Thyroid gland (tissue), 4 donors: ENCODE results near the gene SAMHD1.
"Not testable (repeated sequence)": the region's sequence is repeated elsewhere in the genome, so short reads cannot be mapped to it uniquely, and the experiment has no call there.

ENCODE experiments used
- POLR2A ChIP-seq, 2 donors: fragments of 450-650 bp; IDR thresholded peaks; one replicate each; pipeline ENCODE4 v1.6.1; 2017; ENCODE audit warnings: antibody characterized with exemption in 2 of 2, mild to moderate bottlenecking in 2 of 2, moderate library complexity in 1 of 2
- TF ChIP-seq, protein P1 (sequence below), 6 experiments: fragments of 200-600 bp in 3 of 6; fragments of 450-650 bp in 3 of 6; sonication (generic) in 3 of 6; IDR thresholded peaks; one replicate each; pipeline ENCODE4 v1.5.1; 2016 to 2019; ENCODE audit warnings: antibody characterized with exemption in 6 of 6, mild to moderate bottlenecking in 2 of 6, inconsistent platforms in 1 of 6, moderate library complexity in 1 of 6

DNA sequence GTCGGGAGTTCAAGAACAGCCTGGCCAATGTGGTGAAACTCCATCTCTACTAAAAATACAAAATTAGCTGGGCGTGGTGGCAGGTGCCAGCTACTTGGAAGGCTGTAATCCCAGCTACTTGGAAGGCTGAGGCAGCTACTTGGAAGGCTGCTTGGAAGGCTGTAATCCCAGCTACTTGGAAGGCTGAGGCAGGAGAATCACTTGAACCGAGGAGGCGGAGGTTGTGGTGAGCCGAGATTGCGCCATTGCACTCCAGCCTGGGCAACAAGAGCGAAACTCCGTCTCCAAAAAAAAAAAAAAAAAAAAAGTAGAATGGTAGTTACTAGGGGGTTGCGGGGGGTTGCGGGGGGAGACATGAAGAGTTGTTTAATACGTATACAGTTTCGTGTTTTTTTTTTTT, 19.4 kb downstream of the SAMHD1 start:
- TF ChIP-seq, protein P1, sequence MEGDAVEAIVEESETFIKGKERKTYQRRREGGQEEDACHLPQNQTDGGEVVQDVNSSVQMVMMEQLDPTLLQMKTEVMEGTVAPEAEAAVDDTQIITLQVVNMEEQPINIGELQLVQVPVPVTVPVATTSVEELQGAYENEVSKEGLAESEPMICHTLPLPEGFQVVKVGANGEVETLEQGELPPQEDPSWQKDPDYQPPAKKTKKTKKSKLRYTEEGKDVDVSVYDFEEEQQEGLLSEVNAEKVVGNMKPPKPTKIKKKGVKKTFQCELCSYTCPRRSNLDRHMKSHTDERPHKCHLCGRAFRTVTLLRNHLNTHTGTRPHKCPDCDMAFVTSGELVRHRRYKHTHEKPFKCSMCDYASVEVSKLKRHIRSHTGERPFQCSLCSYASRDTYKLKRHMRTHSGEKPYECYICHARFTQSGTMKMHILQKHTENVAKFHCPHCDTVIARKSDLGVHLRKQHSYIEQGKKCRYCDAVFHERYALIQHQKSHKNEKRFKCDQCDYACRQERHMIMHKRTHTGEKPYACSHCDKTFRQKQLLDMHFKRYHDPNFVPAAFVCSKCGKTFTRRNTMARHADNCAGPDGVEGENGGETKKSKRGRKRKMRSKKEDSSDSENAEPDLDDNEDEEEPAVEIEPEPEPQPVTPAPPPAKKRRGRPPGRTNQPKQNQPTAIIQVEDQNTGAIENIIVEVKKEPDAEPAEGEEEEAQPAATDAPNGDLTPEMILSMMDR (IDR thresholded peaks at IDR 0.05) = not testable (repeated sequence)
- not testable (repeated sequence) for TF ChIP-seq POLR2A (IDR thresholded peaks at IDR 0.05)
